Measurements from ENCODE around the gene KIRREL3.

KIRREL3 gene

DNA sequence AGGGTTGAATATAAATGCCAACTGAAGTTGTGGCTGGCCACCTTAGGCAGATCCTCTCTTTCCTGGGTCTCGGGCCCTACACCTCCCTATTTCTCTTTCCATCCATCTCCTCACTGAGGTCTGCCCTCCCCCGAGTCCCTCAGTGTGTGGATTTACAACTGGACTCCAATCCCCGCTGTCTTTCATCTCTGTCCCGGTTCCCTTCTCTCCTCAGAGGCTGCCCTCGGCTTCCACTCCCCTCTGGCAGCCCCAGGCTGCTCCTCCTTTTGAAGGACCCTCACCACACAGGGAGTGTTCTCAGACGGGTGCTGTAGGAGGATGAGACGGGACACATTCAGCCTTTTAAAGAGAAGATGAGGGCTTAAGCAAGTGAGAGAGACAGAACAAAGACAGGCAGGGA is 478.0 kb downstream of the KIRREL3 start:
- DNase-seq: no peak

DNA sequence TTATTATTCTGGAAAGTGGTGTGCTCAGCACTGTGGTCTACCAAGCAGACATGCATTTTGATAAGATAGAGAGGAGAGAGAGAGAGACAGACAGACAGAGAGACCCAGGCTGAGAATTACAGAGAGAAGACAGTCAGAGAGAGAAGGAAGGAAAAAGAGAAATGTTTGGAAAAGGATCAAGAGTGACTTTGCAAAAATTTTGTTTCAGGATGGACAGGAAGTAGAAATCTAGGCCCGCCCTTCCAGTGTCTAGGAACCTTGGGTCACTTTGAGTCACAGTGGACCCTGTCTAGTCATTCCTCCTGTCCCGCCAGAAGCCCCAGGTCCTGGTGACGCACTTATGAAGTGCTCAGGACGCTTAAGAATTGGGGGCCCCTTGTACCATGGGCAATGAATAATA is 478.4 kb downstream of the KIRREL3 start:
- DNase-seq: no peak

DNA sequence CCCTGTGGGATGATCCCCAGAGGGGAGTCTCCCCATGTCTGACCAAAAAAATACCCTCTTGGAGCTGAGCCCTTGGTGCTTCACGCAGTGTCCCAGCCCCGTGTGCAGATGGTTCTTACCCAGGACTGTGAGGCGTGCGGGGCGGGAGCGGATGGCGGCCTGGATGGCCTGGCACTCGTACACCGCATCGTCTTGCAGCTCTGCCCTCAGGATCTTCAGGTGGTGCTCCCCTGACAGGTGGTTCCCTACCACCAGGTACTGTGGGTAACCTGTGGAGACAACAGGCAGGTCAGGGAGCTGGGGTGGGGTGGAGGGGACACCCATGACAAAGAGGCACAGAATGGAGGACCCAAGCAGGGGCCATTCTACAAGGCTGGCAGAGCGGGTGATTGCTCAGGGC is 479.4 kb downstream of the KIRREL3 start:
- DNase-seq: no peak

DNA sequence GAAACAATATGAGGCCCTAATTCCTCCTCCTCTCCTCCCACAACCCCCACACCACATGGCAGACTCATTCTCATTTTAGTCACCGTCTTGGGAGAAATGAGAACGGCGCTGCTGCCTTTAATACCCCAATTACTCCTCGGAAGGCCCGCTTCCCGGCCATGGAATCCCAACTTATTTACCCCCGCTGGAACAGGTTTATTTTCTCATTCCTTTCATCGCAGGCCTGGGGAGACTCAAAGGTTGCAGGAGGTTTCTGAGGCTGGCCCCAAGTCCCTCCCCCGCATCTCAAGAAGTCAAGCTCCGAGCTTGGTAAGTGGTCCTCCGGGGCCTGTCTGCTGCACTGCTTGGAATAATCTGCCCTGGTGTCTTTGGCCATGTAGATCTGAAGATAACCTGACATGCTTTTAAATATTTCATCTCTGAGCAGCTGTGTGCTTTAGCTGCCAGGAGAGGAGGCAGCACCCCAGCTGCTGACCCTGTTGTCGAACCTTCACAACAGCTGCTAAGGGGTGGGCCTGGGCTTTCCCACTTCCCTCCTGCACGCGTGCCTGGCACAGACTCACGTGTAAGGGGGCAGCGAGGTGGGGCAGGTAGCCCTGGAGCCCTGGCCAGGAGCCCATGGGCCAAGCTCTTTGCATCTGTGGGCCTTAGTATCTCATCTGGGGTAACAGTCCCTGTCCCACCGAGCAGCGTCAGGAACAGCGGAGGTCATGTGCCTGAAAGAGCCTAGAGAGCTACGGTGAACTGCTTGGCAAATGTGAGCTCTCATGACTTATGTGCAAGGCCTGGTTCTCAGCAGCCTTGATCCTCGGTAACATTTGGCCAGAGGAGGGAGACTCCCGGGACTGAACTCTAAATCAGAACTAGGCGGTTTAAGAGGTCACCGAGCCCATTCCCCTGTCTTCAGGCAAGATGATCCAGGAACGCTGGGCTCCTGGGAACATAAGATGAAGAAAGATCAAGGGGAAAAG is 480.5 kb downstream of the KIRREL3 start:
- DNase-seq: no peak

DNA sequence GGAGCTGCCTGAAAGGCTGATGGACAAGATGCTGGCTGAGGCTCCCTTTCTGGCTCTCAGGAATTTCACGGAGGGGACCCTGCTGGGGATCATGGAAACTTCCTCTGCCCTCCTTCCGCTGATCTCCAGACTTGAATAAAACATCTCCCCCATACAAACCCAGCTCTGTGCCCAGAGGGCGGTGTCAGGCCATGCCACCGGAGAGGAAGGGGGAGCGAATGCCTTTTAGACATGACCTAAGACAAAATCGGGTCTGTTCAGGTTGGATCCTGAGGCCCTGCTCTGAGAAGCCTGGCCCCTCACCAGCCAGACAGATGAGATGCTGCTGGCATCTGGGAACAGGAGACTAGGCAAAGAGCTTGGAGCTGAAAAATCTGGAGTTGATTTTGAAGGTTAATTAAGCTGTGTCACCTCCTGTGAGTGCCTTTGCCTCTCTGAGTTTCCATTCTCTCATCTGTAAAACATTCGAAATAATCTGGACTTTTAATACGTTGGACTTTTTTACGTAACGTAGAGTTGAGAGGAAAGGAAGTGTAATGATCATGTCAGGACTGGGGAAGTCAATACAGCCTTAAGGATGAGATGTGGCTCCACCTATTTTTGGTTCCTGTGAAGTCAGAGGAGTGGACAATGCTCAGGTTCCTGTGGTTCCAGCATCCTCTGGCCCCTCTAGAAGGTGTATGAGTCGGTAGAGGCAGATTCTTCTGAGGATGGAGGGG is 481.4 kb downstream of the KIRREL3 start:
- no peak for DNase-seq

DNA sequence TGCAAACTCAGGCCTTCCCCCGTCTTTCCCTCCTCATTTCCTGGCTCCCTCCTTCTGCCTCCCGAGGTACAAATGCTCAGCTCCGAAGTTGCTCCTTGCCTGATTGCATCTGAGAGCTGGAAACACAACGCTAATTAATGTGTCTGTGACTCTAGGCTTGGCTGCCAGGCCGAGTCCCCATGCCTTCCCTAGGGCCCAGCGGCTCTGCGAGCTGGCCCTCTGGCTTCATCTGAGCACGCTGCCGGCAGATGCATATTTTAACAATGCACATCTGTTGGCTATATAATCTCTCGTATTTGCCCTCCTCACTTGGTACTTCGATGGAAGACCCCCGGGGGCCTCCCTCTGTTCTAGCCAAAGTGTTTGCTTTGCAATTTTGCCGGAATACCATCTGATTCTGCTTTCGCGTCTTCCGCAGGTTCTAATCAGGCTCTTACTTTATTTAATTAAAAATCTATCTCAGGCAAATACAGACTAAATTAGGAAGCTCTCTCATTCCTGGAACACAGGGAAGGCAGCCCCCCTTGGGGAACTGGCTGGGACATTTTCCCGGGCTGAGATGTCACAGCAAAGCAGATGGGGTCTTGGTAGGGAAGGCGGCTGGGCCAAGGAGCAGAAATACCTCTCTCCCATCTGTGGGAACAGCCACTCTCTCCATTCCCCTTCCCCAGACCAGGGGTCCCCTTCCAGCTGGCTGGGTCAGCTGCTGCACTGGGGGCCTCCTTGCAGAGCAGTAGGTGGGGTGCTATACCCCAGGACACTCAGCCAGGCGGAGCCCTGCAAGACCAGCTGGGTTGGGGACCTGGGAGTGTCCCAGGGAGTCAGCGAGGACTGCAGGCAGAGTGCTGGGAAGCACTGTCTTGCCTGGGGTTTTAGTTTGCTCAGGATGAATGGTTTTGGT is 482.2 kb downstream of the KIRREL3 start:
- no peak for DNase-seq

DNA sequence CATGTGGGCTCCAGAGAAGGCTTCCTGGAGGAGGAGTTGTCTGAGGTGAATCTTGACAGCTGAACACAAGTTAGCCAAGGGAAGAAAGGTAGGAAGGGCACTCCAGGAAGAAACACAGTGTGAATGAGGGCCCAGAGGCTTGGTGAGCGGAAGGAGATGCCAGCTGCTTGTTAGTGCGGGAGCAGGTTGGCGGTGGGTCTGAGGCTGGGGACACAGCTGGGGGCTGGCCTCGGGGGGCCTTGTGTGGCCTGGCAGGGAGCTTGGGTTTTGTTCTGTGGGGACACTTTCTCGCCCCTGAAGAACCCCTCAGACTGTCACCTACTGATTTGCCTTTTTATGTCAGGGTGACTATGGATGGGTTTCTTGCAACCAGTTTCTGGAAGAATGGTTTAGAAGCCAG is 485.1 kb downstream of the KIRREL3 start:
- DNase-seq: no peak

DNA sequence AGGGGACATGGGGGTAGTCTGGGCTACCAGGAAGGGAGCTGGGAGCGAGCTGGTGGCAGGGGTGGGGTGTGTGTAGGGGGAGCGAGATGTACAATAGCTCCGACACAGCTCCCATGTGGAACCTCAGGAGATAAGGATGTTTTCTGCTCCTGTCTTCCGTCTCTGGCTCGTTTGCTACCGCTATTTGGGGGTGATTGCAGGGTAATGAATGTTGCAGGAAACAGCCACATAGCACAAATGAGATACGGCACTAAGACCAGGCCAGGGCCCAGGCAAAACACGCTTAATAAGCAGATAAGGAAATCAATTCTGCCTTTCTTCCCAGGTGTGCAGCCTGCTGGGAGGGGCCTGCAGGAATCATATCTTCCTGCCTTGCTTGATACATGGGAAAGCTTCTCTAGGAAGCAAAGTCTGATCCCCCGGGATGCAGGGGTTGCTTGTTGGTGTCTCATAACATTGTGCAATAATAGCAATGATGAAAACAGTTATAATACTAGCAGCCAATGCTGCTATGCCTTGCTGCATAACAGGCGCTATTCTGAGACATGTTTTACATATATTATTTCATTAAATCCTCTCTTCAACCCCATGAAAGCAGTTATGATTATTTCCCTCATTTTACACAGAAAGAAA is 486.4 kb downstream of the KIRREL3 start:
- no peak for DNase-seq

DNA sequence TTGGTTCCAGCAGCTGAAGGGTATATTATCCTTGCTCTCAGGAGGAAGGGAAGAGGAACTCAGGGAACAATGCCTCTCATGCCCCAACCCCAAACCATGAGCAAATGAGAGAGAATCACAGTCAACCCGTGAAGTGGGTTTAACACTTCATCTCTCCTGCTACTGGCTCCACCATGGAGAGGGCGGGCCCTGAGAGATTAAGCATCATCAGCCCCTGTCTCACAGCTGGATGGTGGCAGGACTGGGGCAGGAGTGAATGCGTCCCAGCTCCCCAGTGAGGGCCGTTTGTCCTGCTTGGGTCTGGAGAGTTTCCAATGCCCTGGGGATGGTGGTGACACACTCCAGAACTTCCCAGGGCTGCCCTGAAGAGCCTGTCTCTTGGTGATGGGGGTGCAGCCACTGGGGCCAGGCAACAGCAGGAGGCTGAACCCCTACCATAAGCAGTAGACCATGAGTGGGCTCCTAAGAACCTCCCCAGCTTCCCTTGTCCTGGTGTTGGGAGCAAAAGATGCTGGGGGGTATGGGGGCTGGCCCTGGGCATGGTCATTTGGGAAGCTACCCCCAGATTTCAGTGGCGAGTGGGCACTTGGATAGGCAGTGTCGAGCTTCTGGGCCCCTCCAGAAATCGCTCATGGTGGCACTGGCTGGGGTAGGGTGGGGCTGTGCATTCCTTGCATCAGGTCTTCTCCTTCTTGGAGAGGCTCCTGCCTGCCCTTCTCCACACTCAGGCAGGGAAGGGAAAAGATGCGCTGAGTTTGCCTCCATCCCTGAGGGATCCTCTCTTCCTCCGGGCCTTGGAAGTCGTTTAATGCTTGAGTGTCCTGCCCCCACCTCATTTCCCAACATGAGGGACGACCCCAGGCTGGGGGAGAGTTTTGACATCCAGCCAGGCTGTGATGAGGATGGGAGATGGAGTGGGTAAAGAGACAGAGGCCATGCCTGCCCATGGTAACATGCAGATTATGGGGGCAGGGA is 487.5 kb downstream of the KIRREL3 start:
- DNase-seq: no peak

DNA sequence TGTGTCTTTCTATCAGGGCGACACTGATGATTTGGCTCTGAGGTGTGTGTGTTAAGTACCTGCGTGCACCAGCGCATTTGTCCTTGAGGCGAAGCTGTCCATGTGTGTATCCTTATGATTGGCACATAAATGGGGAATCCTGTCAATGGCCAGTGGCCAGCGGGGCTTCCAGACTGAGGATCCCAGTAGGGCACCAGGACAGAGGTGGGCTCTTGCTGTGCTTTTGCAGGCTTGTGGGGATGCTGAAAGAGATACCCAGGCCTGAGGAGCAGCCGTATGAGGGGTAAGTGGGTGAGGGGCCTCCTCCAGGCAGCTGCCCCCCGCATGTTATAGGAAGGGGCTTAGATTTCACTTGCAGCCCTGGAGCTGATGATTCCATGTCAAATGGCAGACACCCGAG is 488.3 kb downstream of the KIRREL3 start:
- no peak for DNase-seq

DNA sequence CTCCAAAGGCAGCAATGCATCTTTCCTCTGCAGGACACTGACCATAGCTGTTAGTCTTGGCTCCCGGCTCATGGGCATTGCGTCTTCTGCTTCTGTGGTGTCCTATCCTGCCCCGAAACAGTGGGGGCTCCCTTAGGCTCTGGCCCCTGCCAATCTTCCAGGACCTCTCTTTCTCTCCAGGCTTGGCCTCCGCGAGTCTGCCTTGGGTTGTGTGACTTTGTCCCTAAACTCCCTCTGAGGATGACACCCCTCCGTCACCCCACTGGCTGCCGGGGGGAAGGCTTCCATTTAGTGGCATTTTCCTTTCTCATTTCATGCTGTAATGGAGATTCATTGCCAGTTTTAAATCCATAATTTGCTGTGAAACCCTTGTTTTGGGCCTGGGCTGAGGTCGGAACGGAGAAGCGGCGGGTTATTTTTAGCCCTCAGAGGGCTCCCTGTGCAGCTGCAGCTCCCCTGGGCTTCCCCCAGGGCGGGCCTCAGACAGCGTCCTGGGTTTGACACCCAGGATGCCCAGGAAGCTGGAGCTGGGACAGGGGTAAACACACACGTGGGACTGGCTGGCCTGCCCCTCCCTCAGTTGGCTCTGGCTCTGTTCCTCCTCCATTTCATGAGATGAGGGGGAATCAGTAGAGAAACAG is 489.0 kb downstream of the KIRREL3 start:
- DNase-seq: no peak

DNA sequence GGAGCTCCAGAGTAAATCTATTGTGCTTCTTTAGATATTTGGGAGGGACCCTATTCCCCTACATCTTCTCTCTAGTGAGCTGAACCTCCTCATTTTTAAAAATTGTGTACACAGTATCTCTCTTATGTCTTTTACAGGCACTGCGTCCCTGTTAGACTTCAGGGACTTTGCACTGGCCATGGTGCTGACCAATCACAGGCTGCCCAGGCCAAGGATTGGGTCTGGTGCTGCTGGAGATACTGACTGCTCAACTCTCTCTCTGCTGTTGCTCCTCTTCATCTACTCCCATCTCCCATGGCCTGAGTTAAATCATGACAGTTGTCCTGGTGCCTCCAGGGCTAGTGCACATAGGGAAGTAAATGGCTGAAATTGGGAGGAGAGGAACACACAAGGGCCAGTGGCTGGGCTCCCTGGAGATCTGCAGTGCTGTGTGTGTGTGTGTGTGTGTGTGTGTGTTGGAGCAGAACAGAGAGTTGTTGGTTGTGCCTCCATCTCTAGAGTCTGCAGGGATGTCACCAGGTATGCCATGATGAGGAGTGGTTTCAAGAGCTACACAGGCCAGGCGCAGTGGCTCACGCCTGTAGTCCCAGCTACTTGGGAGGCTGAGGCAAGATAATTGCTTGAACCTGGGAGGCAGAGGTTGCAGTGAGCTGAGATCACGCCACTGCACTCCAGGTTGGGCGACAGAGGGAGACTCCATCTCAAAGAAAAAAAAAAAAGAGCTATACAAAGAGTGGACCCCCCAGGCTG is 489.8 kb downstream of the KIRREL3 start:
- DNase-seq: no peak

DNA sequence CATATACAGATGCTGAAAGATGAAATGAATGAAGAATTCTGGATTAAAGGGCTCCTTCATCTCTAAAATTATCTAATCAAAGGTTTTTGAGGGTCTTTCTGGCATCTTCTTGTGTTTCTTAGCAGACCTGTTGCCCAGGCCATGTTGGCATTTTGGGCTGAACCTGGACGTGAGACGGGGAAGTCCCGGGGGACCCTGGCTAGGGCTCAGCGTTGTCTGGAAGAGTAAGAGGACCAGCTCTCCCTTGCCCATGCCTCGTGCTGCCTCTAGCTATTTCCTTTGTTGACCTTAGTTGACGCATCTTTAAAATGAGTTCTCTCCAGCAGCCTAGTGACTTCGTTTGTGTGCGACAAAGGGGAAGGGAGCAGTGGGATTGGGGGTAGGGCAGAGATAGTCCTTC is 492.9 kb downstream of the KIRREL3 start:
- DNase-seq: no peak

DNA sequence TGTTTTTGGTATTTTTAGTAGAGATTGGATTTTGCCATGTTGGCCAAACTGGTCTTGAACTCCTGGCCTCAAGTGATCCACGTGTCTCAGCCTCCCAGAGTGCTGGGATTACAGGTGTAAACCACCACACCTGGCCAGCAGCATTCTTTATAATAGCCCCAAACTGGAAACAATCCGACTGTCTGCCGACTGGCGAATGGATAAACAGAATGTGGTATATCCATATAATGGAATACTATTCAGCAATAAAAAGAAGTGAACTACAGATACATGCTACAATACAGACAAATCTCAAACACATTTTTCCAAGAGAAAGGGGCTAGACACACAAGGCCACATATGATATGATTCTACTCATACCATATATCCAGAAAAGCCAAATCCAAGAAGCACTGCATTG is 493.8 kb downstream of the KIRREL3 start:
- no peak for DNase-seq

DNA sequence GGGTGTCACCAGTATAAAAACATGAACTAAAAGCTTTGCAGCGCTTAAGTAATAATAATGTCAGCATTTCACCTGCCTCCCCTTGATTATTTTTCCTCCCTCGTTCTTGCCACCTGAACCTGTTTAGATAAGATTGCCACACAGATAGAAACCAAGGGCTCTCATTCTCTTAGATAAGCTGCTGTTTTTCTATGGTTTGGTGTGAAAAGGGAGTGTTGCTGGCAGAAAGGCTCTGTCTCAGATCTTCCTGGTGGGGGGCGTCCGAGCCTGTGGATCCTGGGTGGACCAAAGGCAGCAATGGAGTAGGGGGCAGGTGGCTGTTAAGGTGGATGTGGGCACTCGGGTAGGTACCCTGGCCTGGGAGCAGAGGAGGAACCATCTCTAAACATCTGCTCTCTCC is 497.6 kb downstream of the KIRREL3 start:
- DNase-seq: no peak

DNA sequence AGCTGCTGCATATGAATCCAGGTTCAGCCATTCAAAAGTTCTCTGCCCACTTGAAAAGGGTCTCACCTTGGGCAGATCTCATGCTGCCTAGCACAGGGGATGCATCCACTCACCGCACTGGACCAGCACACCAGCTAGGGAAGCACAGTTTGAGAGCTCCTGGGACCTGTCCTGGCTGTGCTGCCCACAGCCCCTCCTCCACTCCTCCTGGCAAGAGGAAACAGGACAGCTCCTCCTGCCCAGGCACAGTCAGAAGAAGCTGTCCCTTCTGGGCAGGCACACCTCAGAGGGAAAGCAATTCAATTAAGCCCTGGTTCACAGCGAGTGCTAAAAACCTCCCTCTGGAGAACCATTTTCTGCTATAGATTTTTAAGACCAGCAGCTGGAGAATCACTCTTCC is 498.4 kb downstream of the KIRREL3 start:
- DNase-seq: no peak

DNA sequence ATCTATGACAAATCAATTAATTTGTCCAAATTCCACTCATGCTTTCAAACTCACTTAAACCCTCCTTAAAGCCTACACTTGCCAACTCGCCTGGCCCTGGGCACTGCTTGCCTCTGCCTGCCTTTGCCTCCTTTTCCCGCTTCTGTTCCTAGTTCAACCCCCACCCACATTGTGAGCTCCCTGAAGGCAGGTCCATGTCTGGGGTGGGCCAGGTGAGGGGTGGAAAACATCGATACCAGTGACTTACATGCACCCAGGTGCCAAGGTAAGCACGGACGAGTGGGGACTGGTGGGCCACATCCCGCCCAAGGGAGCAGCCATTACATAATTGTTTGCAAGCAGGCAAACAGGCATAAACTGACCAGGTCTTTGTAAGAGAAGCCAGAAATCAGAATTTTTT is 498.9 kb downstream of the KIRREL3 start:
- no peak for DNase-seq

DNA sequence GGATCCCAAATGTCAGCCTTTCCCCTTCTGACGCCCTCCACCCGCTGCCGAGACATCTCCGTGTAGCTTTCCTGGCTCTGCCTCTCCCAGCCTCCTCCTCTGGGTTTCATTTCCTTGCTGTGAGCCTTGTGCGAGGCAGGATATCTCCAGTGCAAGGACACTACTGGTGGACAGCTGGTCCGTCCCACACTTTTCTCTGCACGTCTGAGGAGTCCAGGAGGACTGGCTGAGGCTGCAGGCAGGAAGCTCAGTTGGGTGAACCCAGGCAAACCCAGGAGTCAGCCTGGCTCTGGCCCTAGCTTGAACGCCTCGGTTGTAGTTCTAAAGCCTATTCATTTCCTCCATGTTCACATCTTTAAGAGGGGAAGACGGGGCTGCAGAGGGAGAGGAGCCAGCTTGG is 499.6 kb downstream of the KIRREL3 start:
- DNase-seq: no peak

DNA sequence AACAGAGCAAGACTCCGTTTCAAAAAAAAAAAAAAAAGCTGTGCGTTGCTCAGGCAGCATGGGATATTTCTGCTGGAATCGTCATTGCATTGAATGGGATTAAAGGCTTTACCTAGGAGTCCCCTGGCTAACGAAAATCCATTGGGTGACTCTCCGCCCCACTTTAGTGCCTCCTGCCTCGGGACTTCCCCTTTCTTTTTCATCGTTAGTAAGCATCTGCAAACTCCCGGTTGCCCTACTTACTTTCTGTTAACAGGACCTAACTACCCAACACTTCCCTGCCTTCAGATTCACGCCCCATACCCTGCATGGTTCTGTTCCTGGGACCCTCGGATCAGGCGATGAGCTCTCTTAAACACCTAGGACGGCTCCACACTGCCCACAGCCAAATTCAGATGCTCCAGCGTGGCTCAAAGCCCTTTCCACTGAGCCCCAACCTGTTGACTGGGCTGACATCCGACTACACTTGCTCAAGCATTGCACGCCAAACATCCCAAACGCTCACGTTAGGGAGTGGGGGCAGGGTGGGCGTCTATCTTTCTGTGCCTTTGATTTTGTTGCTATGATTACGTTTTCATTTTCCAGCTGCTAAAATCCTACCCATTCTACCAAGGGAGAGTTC is 501.3 kb downstream of the KIRREL3 start:
- no peak for DNase-seq

DNA sequence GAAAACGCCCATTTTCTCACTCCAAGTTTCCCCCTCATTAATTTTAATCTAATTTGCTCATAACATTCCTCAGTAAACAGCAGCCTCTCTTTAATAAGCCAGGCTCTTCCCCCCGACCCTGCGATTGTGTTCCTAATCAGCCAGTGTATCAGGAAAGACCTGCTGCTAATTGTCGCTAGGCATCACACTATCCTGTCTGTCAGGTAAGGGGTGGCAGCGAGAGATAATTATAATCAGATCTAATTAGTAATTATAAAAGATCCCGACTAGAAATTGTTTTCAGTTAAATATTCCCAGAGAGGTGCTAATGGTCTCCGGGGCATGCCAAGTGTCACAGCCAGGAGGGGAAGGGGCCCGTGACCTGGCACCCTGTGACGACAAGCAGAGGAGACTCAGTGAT is 502.3 kb downstream of the KIRREL3 start:
- DNase-seq: no peak

All from activated T-cell treated with anti-CD3 and anti-CD28 coated beads for 4 hours (primary cell).